Measurements from ENCODE around the gene PPP1R13B. TPM values are rescaled to one million over a fixed set of nuclear protein-coding genes. Genes with fewer than 3 reads are reported as not detected.
A peak's percentile ranks its signal among the peaks of the same experiment; 100 is the strongest.

PPP1R13B gene
- total RNA-seq, 1 donor from 2014 or later: 7.3 TPM

DNA sequence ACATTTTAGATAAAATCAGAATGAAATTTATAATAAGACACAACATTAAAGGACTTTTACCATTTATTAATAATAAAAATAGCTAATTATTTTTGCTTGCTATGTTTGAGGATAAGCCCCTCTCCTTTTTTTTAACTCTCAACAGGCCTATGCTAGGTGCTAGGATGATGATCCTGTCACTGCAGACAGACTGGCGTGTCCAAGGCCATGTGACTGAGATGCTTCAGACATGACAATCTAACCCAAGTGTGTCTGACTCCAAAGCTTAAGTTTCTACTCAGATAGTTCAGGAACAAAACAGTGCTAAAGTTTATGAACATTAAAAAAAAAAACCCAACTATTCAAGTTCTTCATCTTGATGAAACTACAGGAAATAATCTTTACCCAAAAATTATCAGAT, 29.8 kb downstream of the PPP1R13B start:
- DNase-seq (ENCODE audit: low read depth): no peak
- no peak overlapping the region for H3K4me3 ChIP-seq (ENCODE audit: low read depth, low read length)
- no peaks in the 10 kb centered on the region for H3K36me3 ChIP-seq (ENCODE audit: control insufficient read depth, insufficient read depth, low read length)
- H3K27me3 ChIP-seq (ENCODE audit: control insufficient read depth, insufficient read depth, low read length): no peaks in the 10 kb centered on the region
- TF ChIP-seq, protein P1, sequence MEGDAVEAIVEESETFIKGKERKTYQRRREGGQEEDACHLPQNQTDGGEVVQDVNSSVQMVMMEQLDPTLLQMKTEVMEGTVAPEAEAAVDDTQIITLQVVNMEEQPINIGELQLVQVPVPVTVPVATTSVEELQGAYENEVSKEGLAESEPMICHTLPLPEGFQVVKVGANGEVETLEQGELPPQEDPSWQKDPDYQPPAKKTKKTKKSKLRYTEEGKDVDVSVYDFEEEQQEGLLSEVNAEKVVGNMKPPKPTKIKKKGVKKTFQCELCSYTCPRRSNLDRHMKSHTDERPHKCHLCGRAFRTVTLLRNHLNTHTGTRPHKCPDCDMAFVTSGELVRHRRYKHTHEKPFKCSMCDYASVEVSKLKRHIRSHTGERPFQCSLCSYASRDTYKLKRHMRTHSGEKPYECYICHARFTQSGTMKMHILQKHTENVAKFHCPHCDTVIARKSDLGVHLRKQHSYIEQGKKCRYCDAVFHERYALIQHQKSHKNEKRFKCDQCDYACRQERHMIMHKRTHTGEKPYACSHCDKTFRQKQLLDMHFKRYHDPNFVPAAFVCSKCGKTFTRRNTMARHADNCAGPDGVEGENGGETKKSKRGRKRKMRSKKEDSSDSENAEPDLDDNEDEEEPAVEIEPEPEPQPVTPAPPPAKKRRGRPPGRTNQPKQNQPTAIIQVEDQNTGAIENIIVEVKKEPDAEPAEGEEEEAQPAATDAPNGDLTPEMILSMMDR (IDR thresholded peaks at IDR 0.05; ENCODE audit: insufficient read depth, low read length, poor library complexity, severe bottlenecking): no peak

DNA sequence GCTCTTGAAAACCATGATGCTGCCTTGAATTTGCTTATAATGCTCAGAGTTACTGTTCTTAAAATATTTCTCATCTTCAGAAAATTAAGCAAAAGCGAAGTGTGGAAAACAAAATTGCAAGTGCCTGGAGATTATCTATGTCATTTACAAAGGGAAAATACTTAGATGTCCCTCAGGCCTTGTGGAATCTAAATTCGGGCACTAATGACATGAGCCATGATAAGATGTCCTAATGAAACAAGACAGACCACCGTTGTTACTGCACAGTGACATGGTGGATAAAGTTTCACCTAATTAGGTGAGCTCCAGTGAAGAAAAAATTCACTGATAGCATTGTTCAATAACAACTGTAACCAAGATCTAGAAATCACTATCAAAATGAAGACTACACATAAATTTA, 30.4 kb downstream of the PPP1R13B start:
- TF ChIP-seq, protein P1 (IDR thresholded peaks at IDR 0.05; ENCODE audit: insufficient read depth, low read length, poor library complexity, severe bottlenecking): no peak
- Histone ChIP-seq H3K27me3 (ENCODE audit: control insufficient read depth, insufficient read depth, low read length) (no peaks in the 10 kb centered on the region), H3K4me3 (ENCODE audit: low read depth, low read length) (no peak overlapping the region), H3K36me3 (ENCODE audit: control insufficient read depth, insufficient read depth, low read length) (no peaks in the 10 kb centered on the region)
- DNase-seq (ENCODE audit: low read depth): no peak

DNA sequence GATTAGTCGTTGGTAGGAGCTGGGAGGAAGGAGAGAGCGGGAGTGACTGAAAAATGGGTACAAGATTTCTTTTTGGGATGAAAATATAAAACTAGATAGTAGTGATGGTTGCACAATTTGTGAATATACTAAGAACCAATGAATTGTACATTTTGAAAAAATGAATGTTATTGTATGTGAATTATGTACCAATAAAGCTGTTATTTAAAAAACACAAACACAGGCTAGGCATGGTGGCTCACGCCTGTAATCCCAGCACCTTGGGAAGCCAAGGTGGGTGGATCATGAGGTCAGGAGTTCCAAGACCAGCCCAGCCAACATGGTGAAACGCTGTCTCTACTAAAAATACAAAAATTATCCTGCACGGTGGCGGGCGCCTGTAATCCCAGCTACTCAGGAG, 32.1 kb downstream of the PPP1R13B start:
- Histone ChIP-seq H3K36me3 (ENCODE audit: control insufficient read depth, insufficient read depth, low read length) (no peaks in the 10 kb centered on the region), H3K4me3 (ENCODE audit: low read depth, low read length) (no peak overlapping the region), H3K27me3 (ENCODE audit: control insufficient read depth, insufficient read depth, low read length) (no peaks in the 10 kb centered on the region)
- no peak for DNase-seq (ENCODE audit: low read depth)
- TF ChIP-seq, protein P1 (IDR thresholded peaks at IDR 0.05; ENCODE audit: insufficient read depth, low read length, poor library complexity, severe bottlenecking): no peak

DNA sequence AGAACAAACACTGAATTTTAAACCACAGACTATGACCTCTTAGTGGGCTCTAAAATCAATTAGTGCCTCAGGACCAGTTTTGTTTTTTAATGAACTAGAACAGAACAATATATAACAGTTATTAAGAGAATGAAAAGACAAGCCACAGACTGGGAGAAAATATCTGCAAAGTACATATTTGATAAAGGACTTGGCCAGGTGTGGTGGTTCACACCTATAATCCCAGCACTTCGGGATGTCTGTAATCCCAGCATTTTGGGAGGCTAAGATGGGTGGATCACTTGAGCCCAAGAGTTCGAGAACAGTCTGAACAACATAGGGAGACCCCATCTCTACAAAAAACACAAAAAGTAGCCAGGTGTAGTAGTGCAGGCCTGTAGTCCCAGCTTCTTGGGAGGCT, 36.2 kb downstream of the PPP1R13B start:
- H3K4me3 ChIP-seq (ENCODE audit: low read depth, low read length): no peak overlapping the region
- DNase-seq (ENCODE audit: low read depth): no peak
- H3K36me3 ChIP-seq (ENCODE audit: control insufficient read depth, insufficient read depth, low read length): no peaks in the 10 kb centered on the region
- no peaks in the 10 kb centered on the region for H3K27me3 ChIP-seq (ENCODE audit: control insufficient read depth, insufficient read depth, low read length)
- TF ChIP-seq, protein P1 (IDR thresholded peaks at IDR 0.05; ENCODE audit: insufficient read depth, low read length, poor library complexity, severe bottlenecking): no peak

DNA sequence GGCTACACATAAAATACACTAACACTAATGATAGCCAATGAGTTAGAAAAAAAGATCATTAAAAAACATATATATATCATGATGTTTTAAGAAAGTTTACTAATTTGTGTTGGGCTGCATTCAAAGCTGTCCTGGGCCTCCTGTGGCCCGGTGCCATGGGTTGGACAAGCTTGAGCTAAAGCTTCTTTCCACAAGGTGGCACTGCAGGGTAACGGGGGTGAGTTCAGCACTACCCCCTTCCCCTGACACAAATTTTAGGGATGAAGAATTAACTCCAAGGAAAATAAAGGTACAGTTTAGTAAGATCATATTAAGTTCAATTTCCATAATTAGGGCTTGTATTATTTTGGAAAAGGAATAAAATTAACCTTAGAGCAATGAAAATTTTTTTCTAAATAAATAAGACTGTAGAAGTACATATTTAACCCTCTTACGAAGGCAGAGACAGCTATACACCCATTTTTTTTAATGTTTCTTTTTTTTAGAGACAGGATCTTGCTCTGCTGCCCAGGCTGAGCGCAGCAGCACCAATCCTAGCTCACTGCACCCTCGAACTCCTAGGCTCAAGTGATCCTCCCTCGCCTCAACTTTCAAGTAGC, 38.9 kb downstream of the PPP1R13B start:
- no peak for DNase-seq (ENCODE audit: low read depth)
- Histone ChIP-seq H3K27me3 (ENCODE audit: control insufficient read depth, insufficient read depth, low read length) (no peaks in the 10 kb centered on the region), H3K4me3 (ENCODE audit: low read depth, low read length) (no peak overlapping the region), H3K36me3 (ENCODE audit: control insufficient read depth, insufficient read depth, low read length) (no peaks in the 10 kb centered on the region)
- TF ChIP-seq, protein P1 (IDR thresholded peaks at IDR 0.05; ENCODE audit: insufficient read depth, low read length, poor library complexity, severe bottlenecking): peak; percentile 86

DNA sequence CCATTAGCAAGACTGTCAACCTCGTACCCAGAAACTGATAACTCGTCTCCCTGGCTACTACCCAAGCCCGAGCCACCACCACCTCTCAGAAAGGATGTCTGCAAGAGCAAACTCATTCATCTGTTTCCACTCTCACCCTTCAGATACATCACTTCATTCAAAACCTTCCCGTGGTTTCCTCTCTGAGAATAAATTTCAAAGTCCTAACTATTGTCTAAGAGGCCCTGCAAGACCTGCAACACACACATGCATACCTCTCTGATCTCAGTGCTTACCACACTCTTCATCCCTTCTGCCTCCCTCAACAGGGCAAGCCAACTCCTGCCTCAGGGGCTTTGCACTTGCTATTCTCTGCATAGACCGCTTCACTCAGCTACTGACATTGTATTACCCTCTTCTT, 40.6 kb downstream of the PPP1R13B start:
- H3K27me3 ChIP-seq (ENCODE audit: control insufficient read depth, insufficient read depth, low read length): no peaks in the 10 kb centered on the region
- DNase-seq (ENCODE audit: low read depth): no peak
- no peak overlapping the region for H3K4me3 ChIP-seq (ENCODE audit: low read depth, low read length)
- H3K36me3 ChIP-seq (ENCODE audit: control insufficient read depth, insufficient read depth, low read length): no peaks in the 10 kb centered on the region
- TF ChIP-seq, protein P1 (IDR thresholded peaks at IDR 0.05; ENCODE audit: insufficient read depth, low read length, poor library complexity, severe bottlenecking): no peak

All from kidney epithelial cell (primary cell).